ENCODE measurements around the gene NRF1. TPM values are rescaled to one million over a fixed set of nuclear protein-coding genes. Genes with fewer than 3 reads are reported as not detected.
"Not testable (repeated sequence)": the region's sequence is repeated elsewhere in the genome, so short reads cannot be mapped to it uniquely, and the experiment has no call there.

The NRF1 gene
- total RNA-seq, 1 experiment from 2014 or later = 23.2 TPM

DNA sequence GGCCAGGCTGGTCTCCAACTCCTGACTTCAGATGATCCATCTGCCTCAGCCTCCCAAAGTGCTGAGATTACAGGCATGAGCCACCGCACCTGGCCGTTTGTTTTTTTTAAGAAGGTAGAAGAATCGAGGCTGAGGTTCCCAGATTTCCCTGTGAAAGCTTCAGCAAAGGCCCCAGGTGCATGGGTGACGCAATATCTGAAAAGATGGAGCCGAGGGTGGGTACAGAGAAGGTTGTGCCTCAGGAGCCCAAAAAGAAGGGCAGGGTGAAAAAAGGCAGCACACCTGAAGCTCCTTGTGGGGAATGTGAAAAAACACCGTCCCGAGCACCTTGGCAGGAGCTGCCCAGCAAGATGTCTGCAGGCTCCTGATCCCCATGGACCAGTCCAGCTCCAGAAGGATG lies 35.8 kb upstream of the NRF1 start:
- BruUV-seq (replicated peaks) = no TSS peak
- no peak for DNase-seq
- Histone ChIP-seq H2AFZ (no peak overlapping the region), H3K4me3 (no peak overlapping the region), H3K9me2 (ENCODE audit: insufficient read depth) (no peaks in the 10 kb centered on the region), H3K27me3 (ENCODE audit: insufficient read depth, low read depth) (no peaks in the 10 kb centered on the region), H3F3A (ENCODE audit: insufficient read depth, low read depth) (peaks cover 4% of the 10 kb centered on the region; the same call in 1 of the 2 replicates), H3K9me3 (ENCODE audit: insufficient read depth, low read depth) (0 out of 2 replicates have a peak, but pooled peaks cover 3% of the 10 kb centered on the region), H3K4me2 (no peak overlapping the region), H3K36me3 (ENCODE audit: low read depth) (no peaks in the 10 kb centered on the region), H3K4me1 (replicated peaks; ENCODE audit: insufficient read depth) (no peaks in the 10 kb centered on the region), H3K27ac (no peak overlapping the region), H3K79me2 (ENCODE audit: low read depth) (no peaks in the 10 kb centered on the region), H4K20me1 (ENCODE audit: insufficient read depth) (no peaks in the 10 kb centered on the region)
- ChIA-PET POLR2A (ENCODE audit: unreplicated experiment) (no interaction called here), CTCF (no interaction called here)
- intact Hi-C loops (cut with micrococcal nuclease; ENCODE audit: unreplicated experiment) = no loop called here
- no peak for TF ChIP-seq EZH2 (IDR thresholded peaks at IDR 0.05; ENCODE audit: low read depth)
- TF ChIP-seq, protein P1, sequence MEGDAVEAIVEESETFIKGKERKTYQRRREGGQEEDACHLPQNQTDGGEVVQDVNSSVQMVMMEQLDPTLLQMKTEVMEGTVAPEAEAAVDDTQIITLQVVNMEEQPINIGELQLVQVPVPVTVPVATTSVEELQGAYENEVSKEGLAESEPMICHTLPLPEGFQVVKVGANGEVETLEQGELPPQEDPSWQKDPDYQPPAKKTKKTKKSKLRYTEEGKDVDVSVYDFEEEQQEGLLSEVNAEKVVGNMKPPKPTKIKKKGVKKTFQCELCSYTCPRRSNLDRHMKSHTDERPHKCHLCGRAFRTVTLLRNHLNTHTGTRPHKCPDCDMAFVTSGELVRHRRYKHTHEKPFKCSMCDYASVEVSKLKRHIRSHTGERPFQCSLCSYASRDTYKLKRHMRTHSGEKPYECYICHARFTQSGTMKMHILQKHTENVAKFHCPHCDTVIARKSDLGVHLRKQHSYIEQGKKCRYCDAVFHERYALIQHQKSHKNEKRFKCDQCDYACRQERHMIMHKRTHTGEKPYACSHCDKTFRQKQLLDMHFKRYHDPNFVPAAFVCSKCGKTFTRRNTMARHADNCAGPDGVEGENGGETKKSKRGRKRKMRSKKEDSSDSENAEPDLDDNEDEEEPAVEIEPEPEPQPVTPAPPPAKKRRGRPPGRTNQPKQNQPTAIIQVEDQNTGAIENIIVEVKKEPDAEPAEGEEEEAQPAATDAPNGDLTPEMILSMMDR (conservative IDR thresholded peaks at IDR 0.05) = no peak

DNA sequence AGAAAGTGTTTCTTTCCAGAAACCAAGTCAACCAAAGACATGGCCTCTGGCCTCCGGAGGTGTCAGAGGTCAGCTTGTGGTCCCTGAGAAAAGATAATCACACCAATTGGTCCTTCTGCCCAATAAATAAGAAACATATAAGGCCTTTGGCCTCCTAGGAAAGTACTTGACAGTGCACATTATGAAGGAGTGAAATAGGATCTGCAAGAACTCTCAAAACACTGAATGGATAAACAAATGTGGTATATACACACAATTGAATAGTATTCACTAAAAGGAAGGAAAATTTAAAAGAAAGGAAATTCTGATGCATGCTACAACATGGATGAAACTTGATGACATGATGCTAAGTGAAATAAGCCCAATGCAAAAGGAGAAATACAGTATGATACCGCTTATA lies 35.4 kb upstream of the NRF1 start:
- Histone ChIP-seq H3K4me3 (no peak overlapping the region), H3K9me2 (ENCODE audit: insufficient read depth) (no peaks in the 10 kb centered on the region), H3K4me1 (replicated peaks; ENCODE audit: insufficient read depth) (no peaks in the 10 kb centered on the region), H3K36me3 (ENCODE audit: low read depth) (no peaks in the 10 kb centered on the region), H3K27ac (no peak overlapping the region), H3K9me3 (ENCODE audit: insufficient read depth, low read depth) (0 out of 2 replicates have a peak, but pooled peaks cover 3% of the 10 kb centered on the region), H3F3A (ENCODE audit: insufficient read depth, low read depth) (peaks cover 3% of the 10 kb centered on the region; the same call in 1 of the 2 replicates), H2AFZ (no peak overlapping the region), H3K79me2 (ENCODE audit: low read depth) (no peaks in the 10 kb centered on the region), H3K27me3 (ENCODE audit: insufficient read depth, low read depth) (no peaks in the 10 kb centered on the region), H4K20me1 (ENCODE audit: insufficient read depth) (no peaks in the 10 kb centered on the region), H3K4me2 (no peak overlapping the region)
- CTCF ChIA-PET = no interaction called here
- POLR2A ChIA-PET (ENCODE audit: unreplicated experiment) = no interaction called here
- no peak for DNase-seq
- no peak for TF ChIP-seq EZH2 (IDR thresholded peaks at IDR 0.05; ENCODE audit: low read depth)
- TF ChIP-seq, protein P1 (conservative IDR thresholded peaks at IDR 0.05) = no peak
- intact Hi-C loops (cut with micrococcal nuclease; ENCODE audit: unreplicated experiment) = no loop called here
- no TSS peak for BruUV-seq (replicated peaks)

DNA sequence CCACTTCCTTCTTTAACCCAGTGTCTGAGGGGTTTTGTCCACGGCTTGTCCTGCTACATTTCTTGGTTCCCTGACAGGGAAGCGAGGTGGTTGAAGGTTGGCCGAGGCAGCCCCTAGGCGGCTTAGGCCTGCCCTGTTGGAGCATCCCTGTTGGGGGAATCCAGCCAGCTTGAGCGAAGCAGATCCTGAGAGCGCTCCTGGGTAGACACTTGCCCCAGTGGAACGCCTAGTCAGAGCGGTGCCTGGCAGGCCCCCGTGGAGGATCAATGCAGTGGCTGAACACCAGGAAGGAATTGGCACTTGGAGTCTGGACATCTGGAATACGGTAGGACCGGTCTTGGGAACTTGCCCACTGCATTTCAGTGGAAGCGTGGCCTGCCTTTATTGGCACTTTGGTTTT lies 32.7 kb upstream of the NRF1 start:
- POLR2A ChIA-PET (ENCODE audit: unreplicated experiment) = no interaction called here
- Histone ChIP-seq H3K27me3 (ENCODE audit: insufficient read depth, low read depth) (no peaks in the 10 kb centered on the region), H3K4me2 (no peak overlapping the region), H3K9me2 (ENCODE audit: insufficient read depth) (no peaks in the 10 kb centered on the region), H3K27ac (no peak overlapping the region), H3F3A (ENCODE audit: insufficient read depth, low read depth) (no peaks in the 10 kb centered on the region), H3K9me3 (ENCODE audit: insufficient read depth, low read depth) (0 out of 2 replicates have a peak, but pooled peaks cover 3% of the 10 kb centered on the region), H4K20me1 (ENCODE audit: insufficient read depth) (no peaks in the 10 kb centered on the region), H3K36me3 (ENCODE audit: low read depth) (no peaks in the 10 kb centered on the region), H3K4me1 (replicated peaks; ENCODE audit: insufficient read depth) (no peaks in the 10 kb centered on the region), H3K79me2 (ENCODE audit: low read depth) (no peaks in the 10 kb centered on the region), H3K4me3 (no peak overlapping the region), H2AFZ (no peak overlapping the region)
- intact Hi-C loops (cut with micrococcal nuclease; ENCODE audit: unreplicated experiment) = no loop called here
- no peak for DNase-seq
- CTCF ChIA-PET = no interaction called here
- no TSS peak for BruUV-seq (replicated peaks)
- TF ChIP-seq, protein P1 (conservative IDR thresholded peaks at IDR 0.05) = no peak
- TF ChIP-seq EZH2 (IDR thresholded peaks at IDR 0.05; ENCODE audit: low read depth) = no peak

DNA sequence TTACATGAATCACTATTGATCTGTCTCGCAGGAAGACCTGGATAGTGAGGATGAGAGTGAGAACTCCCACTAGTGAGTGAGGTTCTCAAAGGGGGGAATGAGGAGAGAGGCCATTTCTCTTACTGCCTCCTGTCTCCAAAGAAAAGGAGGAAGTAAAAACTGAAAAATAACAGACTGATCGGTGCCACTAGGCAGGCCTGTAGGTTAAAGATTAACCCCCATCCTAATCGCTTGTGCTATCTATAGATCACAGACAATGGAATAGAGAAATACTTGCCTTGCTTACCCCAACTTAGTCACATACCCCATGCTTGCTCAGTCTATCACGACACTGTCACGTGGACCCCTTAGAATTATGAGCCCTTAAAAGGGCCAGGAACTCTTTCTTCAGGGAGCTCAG lies 25.3 kb upstream of the NRF1 start:
- intact Hi-C loops (cut with micrococcal nuclease; ENCODE audit: unreplicated experiment); H3K4me2 ChIP-seq; H3K9me2 ChIP-seq (ENCODE audit: insufficient read depth); H3F3A ChIP-seq (ENCODE audit: insufficient read depth, low read depth); H3K27me3 ChIP-seq (ENCODE audit: insufficient read depth, low read depth); H3K79me2 ChIP-seq (ENCODE audit: low read depth); H3K4me3 ChIP-seq; H3K27ac ChIP-seq; H4K20me1 ChIP-seq (ENCODE audit: insufficient read depth); DNase-seq; H3K4me1 ChIP-seq (replicated peaks; ENCODE audit: insufficient read depth); CTCF ChIA-PET; H3K36me3 ChIP-seq (ENCODE audit: low read depth); H2AFZ ChIP-seq; POLR2A ChIA-PET (ENCODE audit: unreplicated experiment); BruUV-seq (replicated peaks): not testable (repeated sequence)
- H3K9me3 ChIP-seq (ENCODE audit: insufficient read depth, low read depth) = peaks cover 17% of the 10 kb centered on the region

Measured in PC-9 (cell line).